COLO829 (cell line): ENCODE measurements around the gene CAPN9.

Source experiments
- DNase-seq: peaks from one replicate; pipeline ENCODE4 v3.0.0; 2012; ENCODE audit warnings: low spot score

The CAPN9 gene

GRCh38 chr1:230851291-230851691, 104.1 kb downstream of the CAPN9 start:
- DNase-seq, result no peak
